Loucy (cell line): ENCODE data around the gene CNTN4.

Source experiments
- EZH2phosphoT487 ChIP-seq: fragments of 200-600 bp; IDR thresholded peaks from 2 replicates; pipeline ENCODE4 v1.6.1; 2018; ENCODE audit warnings: antibody characterized with exemption, mild to moderate bottlenecking, moderate library complexity, borderline replicate concordance
- TF ChIP-seq, protein P1 (sequence below): fragments of 200-600 bp; sonication (generic); conservative IDR thresholded peaks from 2 replicates; pipeline ENCODE4 v1.5.1; 2014; ENCODE audit warnings: mild to moderate bottlenecking, antibody characterized with exemption, low read length

DNA sequence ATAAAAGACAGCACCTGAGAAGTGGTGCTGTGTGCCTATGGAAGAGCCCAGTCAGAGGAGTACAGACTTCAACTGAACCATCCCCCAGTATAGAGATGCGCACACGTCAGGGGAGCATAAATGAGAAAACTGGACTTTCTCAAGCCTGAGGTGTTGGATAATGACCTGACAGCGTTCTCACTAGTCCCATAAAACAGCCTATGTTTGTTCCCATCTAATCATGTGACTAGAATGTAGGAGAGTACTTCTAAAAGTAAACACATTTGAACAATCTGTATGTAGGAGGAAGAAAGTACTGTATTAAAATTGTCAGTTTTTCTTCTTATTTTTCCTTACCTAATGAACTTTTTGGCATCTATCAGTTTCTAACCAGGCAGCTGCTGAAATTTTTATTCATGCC, 498.9 kb downstream of the CNTN4 start:
- TF ChIP-seq, protein P1, sequence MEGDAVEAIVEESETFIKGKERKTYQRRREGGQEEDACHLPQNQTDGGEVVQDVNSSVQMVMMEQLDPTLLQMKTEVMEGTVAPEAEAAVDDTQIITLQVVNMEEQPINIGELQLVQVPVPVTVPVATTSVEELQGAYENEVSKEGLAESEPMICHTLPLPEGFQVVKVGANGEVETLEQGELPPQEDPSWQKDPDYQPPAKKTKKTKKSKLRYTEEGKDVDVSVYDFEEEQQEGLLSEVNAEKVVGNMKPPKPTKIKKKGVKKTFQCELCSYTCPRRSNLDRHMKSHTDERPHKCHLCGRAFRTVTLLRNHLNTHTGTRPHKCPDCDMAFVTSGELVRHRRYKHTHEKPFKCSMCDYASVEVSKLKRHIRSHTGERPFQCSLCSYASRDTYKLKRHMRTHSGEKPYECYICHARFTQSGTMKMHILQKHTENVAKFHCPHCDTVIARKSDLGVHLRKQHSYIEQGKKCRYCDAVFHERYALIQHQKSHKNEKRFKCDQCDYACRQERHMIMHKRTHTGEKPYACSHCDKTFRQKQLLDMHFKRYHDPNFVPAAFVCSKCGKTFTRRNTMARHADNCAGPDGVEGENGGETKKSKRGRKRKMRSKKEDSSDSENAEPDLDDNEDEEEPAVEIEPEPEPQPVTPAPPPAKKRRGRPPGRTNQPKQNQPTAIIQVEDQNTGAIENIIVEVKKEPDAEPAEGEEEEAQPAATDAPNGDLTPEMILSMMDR: no peak
- TF ChIP-seq EZH2phosphoT487: no peak
